GM19455 (cell line): ENCODE results near the gene ETV5.
A peak's percentile ranks its signal among the peaks of the same experiment; 100 is the strongest.
"Not testable (repeated sequence)": the region's sequence is repeated elsewhere in the genome, so short reads cannot be mapped to it uniquely, and the experiment has no call there.

Experiments
- ATAC-seq: cut with Tn5 transposase; IDR thresholded peaks from one replicate; pipeline ENCODE4 v1.9.1; 2021; ENCODE audit not compliant: unreplicated experiment

The ETV5 gene

DNA sequence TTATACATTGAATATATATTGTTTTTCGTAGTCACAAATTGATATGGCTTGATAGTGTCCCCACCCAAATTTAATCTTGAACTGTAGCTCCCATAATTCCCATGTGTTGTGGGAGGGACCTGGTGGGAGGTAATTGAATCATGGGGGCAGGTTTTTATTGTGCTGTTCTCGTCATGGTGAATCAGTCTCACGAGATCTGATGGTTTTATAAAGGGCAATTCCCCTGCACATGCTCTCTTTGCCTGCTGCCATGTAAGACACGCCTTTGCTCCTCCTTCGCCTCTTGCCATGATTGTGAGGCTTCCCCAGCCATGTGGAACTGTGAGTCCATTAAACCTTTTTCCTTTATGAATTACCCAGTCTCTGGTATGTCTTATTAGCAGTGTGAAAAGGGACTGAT, 82.9 kb downstream of the ETV5 start:
- ATAC-seq, result not testable (repeated sequence)

DNA sequence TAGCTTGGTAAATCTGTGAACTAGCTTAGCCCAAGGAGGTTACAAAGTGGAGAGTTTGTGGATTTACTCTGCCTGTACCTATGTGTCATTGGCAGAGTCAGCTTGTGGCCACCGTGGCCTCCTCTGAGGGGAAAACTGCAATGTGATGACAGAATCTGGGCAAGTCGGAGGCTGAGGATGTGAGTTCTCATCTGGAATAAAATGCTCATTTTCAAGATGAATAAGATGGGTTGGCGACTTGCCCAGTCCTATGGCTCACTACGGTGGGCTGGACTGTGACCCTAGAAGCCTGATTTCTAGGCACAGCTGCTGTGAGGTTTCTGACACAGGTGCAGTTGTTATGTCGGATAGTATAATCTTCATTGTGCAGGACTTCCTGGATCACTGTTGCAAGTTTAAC, 83.7 kb downstream of the ETV5 start:
- no peak for ATAC-seq

DNA sequence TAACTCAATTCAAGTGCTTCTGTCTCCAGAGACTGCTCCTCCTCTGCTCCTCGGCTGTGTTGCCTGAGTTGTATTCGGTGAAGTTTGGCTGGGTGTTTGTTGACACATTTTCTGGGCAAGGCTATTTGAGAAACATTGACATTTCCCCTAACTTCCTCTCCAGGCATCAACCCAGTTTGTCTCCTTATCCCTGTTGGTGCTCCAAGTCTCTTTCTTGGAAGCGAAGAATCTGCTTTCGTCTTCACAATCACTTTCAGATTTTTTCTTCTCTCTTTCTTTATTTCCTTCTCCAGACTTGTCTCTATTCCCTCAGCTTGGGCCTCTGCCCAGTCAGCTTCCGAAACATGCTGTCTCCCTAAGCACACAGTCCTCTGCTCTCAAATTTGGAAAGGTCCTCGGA, 84.7 kb downstream of the ETV5 start:
- ATAC-seq, result no peak

DNA sequence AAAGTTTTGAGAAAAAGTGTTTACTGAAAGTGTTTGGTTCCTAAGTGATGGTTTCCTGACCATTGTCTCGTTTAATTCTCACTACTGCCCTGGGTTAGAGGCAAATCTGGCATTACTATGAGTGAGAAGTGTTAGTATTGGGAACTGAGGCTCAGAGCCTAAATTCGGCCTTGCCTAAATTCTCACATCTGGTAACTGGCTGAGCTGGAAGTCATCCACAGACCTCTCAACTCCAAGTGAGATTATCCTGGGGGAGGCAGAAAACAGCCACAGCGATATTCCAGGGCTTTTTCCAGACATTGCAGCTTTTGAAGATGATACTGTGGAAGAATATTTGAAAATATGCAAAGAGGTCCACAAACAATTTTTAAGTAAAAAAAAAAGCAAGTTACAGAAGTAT, 86.0 kb downstream of the ETV5 start:
- ATAC-seq, result no peak

DNA sequence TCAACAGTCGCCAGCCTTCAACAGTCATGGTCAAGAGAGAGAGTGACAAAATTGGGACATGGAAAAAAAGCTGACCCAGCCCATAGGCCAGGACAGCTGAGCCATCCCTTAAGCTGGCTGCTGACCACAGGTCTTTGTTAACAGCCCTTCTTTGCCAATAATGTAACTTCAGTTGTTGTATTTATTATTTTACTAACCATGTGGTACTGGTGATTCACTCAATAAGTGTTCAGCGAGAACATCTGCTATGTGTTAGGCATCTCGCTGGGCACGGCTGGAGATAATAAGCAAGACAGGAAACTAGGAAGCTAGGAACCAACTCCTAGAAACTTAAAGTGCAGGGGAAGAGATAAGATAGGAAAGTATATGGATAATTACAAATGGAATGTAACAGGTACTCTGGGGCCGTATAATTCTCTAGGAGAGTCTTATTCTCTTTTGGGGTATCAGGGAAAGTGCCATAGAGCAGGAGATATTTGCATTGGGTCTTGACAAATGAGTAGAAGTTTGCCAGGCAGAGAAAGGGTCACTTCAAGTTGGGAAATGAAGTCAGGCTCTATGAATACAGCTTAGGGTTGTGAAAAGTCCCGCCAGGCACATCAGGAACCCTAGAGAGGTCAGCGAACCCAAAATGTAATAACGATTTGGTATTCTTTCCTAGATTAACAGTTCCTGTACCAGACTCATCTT, 87.1 kb downstream of the ETV5 start:
- ATAC-seq, result no peak

DNA sequence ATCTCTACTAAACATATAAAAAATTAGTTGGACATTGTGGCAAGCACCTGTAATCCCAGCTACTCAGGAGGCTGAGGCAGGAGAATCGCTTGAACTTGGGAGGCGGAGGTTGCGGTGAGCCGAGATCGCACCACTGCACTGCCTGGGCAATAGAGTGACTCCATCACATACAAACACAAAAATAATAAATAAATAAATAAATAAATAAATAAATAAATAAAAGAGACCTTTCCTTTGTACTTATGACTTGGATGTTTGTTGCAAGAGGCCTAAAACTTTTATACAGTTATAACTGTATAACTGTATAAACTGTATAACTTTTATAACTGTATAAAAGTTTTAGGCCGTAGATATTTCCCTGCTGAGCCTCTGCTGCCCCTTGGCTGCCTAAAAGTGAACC, 87.6 kb downstream of the ETV5 start:
- not testable (repeated sequence) for ATAC-seq

DNA sequence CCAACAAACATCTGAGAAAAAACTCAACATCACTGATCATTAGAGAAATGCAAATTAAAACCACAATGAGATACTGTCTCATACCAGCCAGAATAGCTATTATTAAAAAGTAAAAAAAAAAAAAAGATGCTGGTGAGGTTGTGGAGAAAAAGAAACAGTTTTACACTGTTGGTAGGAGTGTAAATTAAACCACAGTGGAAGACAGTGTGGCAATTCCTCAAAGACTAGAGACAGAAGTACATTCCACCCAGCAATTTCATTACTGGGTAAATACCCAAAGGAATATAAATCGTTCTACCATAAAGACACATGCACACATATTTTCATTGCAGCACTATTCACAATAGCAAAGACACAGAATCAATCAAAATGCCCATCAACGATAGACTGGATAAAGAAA, 89.6 kb downstream of the ETV5 start:
- ATAC-seq, result not testable (repeated sequence)

DNA sequence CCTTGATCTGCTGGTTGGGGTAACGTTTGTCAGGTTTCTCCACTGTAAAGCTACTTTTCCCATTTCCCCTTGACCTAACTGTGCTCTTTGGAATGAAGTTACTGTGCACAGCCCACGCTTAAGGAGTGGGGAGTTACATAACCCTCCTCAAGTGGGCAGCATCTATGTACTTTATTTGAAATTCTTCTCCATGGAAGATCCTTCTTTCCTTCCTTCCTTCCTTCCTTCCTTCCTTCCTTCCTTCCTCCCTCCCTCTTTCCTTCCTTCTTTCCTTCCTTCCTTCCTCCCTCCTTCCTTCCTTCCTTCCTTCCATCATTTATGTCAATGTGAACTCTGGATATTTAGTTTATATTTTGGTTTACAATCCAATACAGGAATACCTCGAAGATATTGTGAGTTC, 94.0 kb downstream of the ETV5 start:
- ATAC-seq, result no peak

DNA sequence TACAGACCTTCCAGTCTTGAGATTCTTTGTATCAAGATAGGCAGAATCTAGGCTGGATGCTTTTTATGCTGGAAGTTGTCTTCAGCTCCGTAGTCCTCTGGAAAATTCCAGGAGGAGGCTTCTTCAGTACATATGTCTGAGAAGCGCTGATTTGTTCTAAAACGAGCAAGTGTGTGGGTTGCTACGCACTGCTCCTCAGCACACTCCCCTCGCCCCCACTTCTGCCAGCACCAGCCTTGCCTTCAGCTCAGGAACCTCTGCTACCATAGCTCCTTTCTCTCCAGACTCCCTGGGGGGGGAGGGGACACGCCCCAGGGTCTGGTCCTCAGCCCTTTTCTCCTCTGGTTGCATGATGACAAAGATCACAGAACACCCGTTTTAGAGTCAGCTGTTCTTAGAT, 95.6 kb downstream of the ETV5 start:
- no peak for ATAC-seq

DNA sequence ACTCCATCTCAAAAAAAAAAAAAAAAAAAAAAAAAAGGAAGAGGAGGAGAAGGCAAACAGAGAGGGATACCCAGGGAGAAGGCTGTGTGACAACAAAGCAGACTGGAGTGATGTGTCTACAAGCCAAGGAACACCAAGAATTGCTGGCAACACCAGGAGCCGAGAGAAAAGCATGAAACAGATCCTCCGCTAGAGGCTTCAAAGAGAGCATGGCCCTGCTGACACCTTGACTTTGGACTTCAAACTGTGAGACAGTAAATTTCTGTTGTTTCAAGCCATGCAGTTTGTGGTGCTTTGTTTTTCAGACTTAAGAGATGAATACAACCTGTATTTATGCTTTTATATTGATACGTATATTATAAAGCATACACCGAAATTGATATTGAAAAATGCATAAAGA, 96.8 kb downstream of the ETV5 start:
- no peak for ATAC-seq

DNA sequence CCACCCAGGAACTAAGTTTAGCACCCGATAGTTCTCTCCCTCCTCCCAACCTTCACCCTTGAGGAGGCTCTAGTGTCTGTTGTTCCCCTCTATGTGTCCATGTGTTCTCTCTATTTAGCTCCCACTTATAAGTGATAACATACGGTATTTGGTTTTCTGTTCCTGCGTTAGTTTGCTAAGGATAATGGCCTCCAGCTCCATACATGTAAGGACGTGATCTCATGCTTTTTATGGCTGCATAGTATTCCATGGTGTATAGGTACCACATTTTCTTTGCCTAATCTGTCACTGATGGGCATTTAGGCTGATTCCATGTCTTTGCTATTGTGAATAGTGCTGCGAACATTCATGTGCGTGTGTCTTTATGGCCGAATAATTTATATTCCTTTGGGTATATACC, 104.2 kb downstream of the ETV5 start:
- no peak for ATAC-seq

DNA sequence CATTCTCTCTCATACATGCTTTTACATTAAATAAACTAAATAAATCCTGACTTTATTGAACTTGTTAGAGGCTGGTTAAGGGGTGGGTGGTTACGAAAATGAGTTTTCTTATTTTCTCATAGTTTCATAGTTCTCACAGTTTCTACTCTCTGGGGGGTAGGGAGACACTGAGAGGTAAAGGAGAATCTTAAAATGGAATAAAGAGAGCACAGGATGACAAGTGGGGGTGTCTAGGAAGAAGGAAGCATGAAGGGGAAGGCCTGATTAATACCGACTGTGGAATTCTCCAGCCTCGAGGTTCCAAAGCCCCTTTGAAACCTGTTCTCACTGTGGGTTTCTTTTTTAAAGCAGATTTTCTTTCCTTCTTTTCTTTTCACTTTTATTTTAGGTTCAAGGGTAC, 104.7 kb downstream of the ETV5 start:
- peak; percentile 46 for ATAC-seq

DNA sequence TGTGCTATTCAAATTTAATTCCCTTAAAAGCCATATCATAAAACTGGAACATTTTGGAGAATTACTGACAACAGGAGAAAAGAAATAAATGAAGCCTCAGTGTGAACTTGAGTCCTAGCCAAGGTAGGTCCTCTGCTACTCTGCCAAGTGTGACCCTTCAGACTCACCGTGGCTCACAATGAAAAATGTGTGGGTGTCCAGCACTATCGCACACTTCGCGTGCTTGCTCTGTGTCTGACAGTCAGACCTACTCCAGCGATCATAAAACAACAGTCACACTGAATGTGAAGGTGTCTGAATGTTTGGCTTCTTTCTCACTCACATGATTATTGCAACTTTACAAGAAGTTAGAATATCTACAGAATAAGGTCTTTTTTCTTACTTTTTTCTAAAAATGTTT, 105.3 kb downstream of the ETV5 start:
- ATAC-seq, result peak; percentile 71

DNA sequence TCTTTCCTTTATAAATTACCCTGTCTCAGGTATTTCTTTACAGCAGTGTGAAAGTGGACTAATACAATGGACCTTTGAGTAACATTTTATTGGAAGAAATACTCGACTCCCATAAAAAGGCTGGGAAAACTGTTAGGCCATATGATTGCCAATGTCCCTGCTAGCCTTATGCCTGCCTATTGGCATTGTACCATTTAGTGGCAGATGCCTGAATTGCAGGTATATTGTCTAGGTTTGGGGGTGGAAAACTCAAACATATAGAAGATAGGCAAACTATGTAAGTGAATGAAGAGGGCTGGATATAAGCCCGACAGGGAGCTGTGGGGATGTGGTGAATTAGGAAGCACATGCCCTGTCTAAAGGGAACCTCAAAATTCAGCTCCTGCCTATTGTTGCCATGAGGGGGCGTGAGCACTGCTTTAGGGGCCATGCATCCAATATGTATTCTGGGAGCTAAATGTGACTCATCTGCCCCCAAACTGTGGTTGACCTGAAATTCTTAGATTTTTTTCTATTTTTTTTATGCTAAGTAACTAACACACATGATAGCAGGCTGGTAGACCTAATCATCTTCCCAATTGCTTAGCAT, 105.9 kb downstream of the ETV5 start:
- no peak for ATAC-seq

DNA sequence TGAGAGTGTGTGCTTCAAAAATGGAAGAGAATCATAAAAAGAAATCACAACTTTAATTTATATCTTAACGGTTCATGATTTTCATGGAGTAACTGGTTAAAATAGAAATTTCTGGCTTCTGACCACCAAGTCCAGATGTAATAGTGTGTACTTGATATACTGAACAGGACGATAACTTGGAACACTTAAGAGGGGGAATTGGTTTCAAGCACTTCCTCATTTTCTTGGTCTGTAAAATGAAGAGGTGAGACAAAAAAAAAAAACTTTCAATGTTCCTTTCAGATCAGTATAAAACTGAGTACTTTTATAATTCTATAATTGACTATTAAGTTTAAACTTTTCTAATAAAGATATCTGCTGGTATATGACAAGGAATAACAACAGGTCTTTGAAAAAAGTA, 107.0 kb downstream of the ETV5 start:
- no peak for ATAC-seq

DNA sequence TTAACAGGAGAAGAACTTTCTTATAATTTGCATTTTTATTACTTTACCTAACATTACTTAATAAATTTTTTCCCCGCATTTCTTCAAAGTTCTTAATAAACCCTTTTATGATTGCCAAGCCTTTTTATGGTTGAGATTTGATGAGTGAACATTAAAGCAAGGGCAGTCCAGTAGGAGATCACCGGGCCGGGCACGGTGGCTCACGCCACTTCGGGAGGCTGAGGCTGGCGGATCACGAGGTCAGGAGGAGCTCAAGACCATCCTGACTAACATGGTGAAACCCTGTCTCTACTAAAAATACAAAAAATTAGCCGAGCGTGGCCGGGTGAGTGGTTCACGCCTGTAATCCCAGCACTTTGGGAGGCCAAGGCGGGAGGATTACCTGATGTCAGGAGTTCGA, 109.7 kb downstream of the ETV5 start:
- ATAC-seq, result no peak

DNA sequence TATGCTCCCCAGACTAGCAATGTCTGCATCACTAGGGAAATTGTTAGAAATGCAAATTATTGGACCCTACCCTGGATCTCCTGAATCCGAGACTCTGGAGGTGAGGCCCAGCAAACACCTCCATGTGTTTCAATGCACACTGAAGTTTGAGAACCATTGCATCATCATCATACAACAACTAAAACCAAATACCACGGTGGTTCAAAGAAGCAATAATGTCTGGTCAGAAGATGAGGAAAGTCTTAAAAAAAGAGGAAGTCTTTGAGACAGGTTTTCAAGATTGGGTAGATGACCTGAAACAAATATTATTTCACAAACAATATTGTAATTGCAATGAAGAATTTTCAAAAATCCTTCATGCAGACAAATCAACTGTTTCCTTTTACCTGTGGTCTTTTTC, 110.8 kb downstream of the ETV5 start:
- no peak for ATAC-seq

DNA sequence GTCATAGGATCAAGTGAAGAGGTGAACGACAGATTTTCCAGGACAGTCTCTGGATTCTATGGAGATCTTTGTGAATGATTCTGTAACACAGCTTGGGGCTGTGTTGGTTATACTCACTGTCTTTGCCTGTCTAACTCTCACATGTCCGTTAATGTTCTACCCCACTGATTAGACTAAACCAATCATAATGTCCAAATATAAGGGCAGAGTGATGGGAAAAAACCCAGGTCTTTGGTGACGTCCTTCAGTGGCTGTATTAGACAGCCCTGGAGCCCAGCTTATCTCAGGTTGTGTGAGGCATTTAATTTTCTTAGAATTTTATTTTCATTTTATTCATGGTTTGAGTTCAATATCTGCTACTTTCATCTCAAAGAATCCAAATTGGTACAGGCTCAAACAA, 111.8 kb downstream of the ETV5 start:
- ATAC-seq, result no peak
